Measurements from ENCODE around the gene SUOX. TPM values are rescaled to one million over a fixed set of nuclear protein-coding genes. Genes with fewer than 3 reads are reported as not detected.
A peak's percentile ranks its signal among the peaks of the same experiment; 100 is the strongest.
"Not testable (repeated sequence)": the region's sequence is repeated elsewhere in the genome, so short reads cannot be mapped to it uniquely, and the experiment has no call there.

Gene SUOX
- total RNA-seq, 1 donor from 2014 or later = 36.0 TPM

DNA sequence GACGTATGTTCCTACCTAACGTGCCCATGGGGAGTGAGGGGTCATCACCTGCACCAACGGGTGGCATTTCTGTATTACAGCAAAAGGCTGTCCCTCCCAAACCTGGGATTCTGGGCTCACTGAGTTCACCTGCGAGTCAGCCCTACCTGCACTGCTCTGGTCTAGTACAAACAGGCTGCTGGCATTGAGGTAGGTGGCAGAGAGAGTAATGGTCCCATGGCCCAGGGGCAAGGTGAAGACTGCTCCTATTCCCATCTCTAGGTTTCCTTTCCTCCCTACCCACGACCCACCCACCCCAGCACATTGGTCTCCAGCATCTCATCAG, 421 bp downstream of the SUOX start:
- Histone ChIP-seq H3K36me3 (peaks cover 44% of the 10 kb centered on the region), H3K9me3 (replicated peaks) (no peaks in the 10 kb centered on the region), H3K27ac (replicated peaks) (peak overlapping the region; percentile 89), H3K4me3 (peak overlapping the region; percentile 78), H3K4me1 (peaks cover 15% of the 10 kb centered on the region), H3K27me3 (ENCODE audit: low read depth) (no peaks in the 10 kb centered on the region)
- DNase-seq = no peak
- intact Hi-C loops (cut with micrococcal nuclease) = no loop called here
- TF ChIP-seq, protein P1, sequence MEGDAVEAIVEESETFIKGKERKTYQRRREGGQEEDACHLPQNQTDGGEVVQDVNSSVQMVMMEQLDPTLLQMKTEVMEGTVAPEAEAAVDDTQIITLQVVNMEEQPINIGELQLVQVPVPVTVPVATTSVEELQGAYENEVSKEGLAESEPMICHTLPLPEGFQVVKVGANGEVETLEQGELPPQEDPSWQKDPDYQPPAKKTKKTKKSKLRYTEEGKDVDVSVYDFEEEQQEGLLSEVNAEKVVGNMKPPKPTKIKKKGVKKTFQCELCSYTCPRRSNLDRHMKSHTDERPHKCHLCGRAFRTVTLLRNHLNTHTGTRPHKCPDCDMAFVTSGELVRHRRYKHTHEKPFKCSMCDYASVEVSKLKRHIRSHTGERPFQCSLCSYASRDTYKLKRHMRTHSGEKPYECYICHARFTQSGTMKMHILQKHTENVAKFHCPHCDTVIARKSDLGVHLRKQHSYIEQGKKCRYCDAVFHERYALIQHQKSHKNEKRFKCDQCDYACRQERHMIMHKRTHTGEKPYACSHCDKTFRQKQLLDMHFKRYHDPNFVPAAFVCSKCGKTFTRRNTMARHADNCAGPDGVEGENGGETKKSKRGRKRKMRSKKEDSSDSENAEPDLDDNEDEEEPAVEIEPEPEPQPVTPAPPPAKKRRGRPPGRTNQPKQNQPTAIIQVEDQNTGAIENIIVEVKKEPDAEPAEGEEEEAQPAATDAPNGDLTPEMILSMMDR (IDR thresholded peaks at IDR 0.05; ENCODE audit: borderline replicate concordance) = no peak

DNA sequence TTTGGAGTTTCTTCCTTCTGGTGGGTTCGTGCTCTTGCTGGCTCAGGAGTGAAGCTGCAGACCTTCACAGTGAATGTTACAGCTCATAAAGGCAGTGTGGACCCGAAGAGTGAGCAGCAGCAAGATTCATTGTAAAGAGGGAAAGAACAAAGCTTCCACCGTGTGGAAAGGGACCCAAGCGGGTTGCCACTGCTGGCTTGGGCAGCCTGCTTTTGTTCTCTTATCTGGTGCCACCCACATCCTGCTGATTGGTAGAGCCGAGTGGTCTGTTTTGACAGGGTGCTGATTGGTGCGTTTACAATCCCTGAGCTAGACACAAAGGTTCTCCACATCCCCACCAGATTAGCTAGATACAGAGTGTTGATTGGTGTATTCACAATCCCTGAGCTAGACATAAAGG, 2.4 kb downstream of the SUOX start:
- Histone ChIP-seq H3K4me1 (peaks cover 15% of the 10 kb centered on the region), H3K36me3 (peaks cover 44% of the 10 kb centered on the region)
- intact Hi-C loops (cut with micrococcal nuclease); DNase-seq; H3K4me3 ChIP-seq; H3K27me3 ChIP-seq (ENCODE audit: low read depth); H3K27ac ChIP-seq (replicated peaks); H3K9me3 ChIP-seq (replicated peaks): not testable (repeated sequence)

DNA sequence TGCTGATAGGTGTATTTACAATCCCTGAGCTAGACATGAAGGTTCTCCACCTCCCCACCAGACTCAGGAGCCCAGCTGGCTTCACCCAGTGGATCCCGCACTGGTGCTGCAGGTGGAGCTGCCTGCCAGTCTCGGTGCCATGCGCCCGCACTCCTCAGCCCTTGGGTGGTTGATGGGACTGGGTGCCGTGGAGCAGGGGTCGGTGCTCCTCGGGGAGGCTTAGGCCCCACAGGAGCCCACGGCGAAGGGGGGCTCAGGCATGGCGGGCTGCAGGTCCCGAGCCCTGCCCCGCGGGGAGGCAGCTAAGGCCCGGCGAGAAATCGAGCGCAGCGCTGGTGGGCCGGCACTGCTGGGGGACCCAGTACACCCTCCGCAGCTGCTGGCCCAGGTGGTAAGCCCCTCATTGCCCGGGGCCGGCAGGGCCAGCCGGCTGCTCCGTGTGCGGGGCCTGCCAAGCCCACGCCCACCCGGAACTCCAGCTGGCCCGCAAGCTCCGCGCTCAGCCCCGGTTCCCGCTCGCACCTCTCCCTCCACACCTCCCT, 3.0 kb downstream of the SUOX start:
- peaks cover 15% of the 10 kb centered on the region for H3K4me1 ChIP-seq
- H3K9me3 ChIP-seq (replicated peaks); DNase-seq; H3K4me3 ChIP-seq; H3K27me3 ChIP-seq (ENCODE audit: low read depth); intact Hi-C loops (cut with micrococcal nuclease); H3K27ac ChIP-seq (replicated peaks): not testable (repeated sequence)
- H3K36me3 ChIP-seq = peaks cover 40% of the 10 kb centered on the region

DNA sequence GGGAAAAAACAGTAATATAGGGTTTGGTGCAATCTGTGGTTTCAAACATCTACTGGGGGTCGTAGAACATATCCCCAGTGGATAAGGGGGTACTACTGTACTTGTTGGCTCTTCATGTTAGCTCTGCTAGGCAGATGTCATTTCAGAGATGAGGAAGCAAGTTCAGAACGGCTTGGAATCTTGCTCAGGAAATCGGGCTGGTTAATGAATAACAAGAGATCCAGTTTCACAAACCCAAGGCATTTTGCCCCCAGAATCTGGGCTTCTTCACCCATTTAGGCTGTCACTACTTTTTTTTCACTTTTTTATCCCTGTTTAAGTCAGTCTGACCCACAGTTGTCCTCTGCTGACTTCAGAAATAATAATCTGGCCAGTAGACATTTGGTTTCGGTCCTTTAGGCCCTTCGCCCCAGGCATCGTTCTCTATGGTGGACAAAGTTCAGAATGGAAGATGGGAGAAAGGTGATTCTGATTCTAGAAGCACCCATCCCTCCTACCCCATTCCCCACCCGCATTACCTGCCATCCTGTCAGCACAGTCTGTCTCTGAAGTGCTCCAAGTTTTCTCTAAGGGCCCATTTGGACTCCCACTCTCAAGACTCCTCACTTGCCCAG, 4.5 kb downstream of the SUOX start:
- peaks cover 38% of the 10 kb centered on the region for H3K36me3 ChIP-seq

DNA sequence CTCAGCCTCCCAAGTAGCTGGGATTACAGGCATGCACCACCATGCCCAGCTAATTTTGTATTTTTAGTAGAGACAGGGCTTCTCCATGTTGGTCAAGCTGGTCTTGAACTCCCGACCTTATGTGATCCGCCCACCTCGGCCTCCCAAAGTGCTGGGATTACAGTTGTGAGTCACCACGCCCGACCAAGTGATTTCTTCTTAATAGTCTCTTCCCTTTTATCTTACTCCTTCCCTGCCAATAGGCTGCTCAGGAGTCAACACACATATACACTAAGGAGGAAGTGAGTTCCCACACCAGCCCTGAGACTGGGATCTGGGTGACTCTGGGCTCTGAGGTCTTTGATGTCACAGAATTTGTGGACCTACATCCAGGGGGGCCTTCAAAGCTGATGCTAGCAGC, 6.3 kb downstream of the SUOX start:
- DNase-seq; H3K4me3 ChIP-seq; H3K9me3 ChIP-seq (replicated peaks); H3K27ac ChIP-seq (replicated peaks); H3K27me3 ChIP-seq (ENCODE audit: low read depth); intact Hi-C loops (cut with micrococcal nuclease): not testable (repeated sequence)
- Histone ChIP-seq H3K4me1 (peaks cover 15% of the 10 kb centered on the region), H3K36me3 (peaks cover 38% of the 10 kb centered on the region)

More for the DNA sequence above, 4.5 kb downstream of the SUOX start:
- H3K4me1 ChIP-seq = peaks cover 15% of the 10 kb centered on the region
- no peak overlapping the region for H3K27ac ChIP-seq (replicated peaks)
- TF ChIP-seq, protein P1 (IDR thresholded peaks at IDR 0.05; ENCODE audit: borderline replicate concordance) = no peak
- no peak overlapping the region for H3K4me3 ChIP-seq
- H3K9me3 ChIP-seq (replicated peaks) = no peaks in the 10 kb centered on the region
- no peaks in the 10 kb centered on the region for H3K27me3 ChIP-seq (ENCODE audit: low read depth)
- intact Hi-C loops (cut with micrococcal nuclease) = no loop called here
- DNase-seq = no peak

DNA sequence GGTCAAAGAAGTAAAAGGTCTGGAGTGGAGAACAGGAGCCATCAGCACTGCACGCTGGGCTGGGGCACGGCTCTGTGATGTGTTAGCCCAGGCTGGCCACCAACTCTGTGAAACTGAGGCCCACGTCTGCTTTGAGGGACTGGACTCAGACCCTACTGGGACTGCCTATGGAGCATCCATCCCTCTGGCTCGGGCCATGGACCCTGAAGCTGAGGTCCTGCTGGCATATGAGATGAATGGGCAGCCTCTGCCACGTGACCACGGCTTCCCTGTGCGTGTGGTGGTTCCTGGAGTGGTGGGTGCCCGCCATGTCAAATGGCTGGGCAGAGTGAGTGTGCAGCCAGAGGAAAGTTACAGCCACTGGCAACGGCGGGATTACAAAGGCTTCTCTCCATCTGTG, 7.1 kb downstream of the SUOX start:
- Histone ChIP-seq H3K36me3 (peaks cover 38% of the 10 kb centered on the region), H3K9me3 (replicated peaks) (no peaks in the 10 kb centered on the region), H3K27me3 (ENCODE audit: low read depth) (no peaks in the 10 kb centered on the region), H3K27ac (replicated peaks) (no peak overlapping the region), H3K4me3 (no peak overlapping the region), H3K4me1 (peaks cover 12% of the 10 kb centered on the region)
- TF ChIP-seq, protein P1 (IDR thresholded peaks at IDR 0.05; ENCODE audit: borderline replicate concordance) = no peak
- intact Hi-C loops (cut with micrococcal nuclease) = no loop called here
- no peak for DNase-seq

All from left ventricle myocardium inferior (tissue), 1 donor.